C4-2B (cell line): ENCODE measurements around the gene IL27RA.

ENCODE experiments used
- ZFX ChIP-seq: fragments of 450-650 bp; IDR thresholded peaks from 2 replicates; pipeline ENCODE4 v1.6.1; 2017
- TF ChIP-seq, protein P1 (sequence below): fragments of 450-650 bp; conservative IDR thresholded peaks from 2 replicates; pipeline ENCODE4 v1.5.1; 2017; ENCODE audit warnings: mild to moderate bottlenecking

DNA sequence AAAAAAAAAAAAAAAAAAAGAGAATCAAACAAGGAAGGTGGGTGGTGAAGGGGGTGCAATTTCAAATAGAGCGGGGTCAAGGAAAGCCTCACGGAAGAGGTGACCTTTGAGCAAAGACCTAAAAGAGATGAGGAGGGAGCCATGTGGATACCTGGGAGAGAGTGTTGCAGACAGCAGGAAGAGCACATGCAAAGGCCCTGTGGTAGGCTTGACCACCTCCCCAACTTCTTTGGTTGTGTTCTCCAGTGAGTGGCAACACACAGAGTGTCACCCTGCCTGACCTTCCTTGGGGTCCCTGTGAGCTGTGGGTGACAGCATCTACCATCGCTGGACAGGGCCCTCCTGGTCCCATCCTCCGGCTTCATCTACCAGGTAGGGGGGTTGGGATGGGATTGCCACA, 18.9 kb downstream of the IL27RA start:
- TF ChIP-seq, protein P1, sequence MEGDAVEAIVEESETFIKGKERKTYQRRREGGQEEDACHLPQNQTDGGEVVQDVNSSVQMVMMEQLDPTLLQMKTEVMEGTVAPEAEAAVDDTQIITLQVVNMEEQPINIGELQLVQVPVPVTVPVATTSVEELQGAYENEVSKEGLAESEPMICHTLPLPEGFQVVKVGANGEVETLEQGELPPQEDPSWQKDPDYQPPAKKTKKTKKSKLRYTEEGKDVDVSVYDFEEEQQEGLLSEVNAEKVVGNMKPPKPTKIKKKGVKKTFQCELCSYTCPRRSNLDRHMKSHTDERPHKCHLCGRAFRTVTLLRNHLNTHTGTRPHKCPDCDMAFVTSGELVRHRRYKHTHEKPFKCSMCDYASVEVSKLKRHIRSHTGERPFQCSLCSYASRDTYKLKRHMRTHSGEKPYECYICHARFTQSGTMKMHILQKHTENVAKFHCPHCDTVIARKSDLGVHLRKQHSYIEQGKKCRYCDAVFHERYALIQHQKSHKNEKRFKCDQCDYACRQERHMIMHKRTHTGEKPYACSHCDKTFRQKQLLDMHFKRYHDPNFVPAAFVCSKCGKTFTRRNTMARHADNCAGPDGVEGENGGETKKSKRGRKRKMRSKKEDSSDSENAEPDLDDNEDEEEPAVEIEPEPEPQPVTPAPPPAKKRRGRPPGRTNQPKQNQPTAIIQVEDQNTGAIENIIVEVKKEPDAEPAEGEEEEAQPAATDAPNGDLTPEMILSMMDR: no peak
- TF ChIP-seq ZFX: no peak
